Epithelial cell of proximal tubule (primary cell): ENCODE measurements around the gene XYLT2. TPM values are rescaled to one million over a fixed set of nuclear protein-coding genes. Genes with fewer than 3 reads are reported as not detected.

Source experiments
- DNase-seq: peaks from one replicate; pipeline ENCODE4 v3.0.0-alpha.2; 2011; ENCODE audit warnings: low read depth
- H3K4me3 ChIP-seq: 2 replicates; pipeline ENCODE4 v1.5.1; 2011; ENCODE audit warnings: low read depth, mild to moderate bottlenecking, low read length
- total RNA-seq: library from RNA; depleted of rRNA; stranded (reverse); fragments of >200 nt; gene quantifications from 2 replicates; pipeline ENCODE4 v1.2.3, GENCODE V29; 2015
- TF ChIP-seq, protein P1 (sequence below): conservative IDR thresholded peaks from 2 replicates; pipeline ENCODE4 v1.5.1; 2012; ENCODE audit warnings: low read depth, mild to moderate bottlenecking, low read length

XYLT2 gene
- total RNA-seq, 1 donor from 2014 or later = 35.3 TPM

- no peak overlapping the region for H3K4me3 ChIP-seq
- TF ChIP-seq, protein P1, sequence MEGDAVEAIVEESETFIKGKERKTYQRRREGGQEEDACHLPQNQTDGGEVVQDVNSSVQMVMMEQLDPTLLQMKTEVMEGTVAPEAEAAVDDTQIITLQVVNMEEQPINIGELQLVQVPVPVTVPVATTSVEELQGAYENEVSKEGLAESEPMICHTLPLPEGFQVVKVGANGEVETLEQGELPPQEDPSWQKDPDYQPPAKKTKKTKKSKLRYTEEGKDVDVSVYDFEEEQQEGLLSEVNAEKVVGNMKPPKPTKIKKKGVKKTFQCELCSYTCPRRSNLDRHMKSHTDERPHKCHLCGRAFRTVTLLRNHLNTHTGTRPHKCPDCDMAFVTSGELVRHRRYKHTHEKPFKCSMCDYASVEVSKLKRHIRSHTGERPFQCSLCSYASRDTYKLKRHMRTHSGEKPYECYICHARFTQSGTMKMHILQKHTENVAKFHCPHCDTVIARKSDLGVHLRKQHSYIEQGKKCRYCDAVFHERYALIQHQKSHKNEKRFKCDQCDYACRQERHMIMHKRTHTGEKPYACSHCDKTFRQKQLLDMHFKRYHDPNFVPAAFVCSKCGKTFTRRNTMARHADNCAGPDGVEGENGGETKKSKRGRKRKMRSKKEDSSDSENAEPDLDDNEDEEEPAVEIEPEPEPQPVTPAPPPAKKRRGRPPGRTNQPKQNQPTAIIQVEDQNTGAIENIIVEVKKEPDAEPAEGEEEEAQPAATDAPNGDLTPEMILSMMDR = no peak
- no peak for DNase-seq
These were observed 23.7 kb upstream of the XYLT2 start for GRCh38 chr17:50322271-50322670.

GRCh38 chr17:50323060-50323459 lies 22.9 kb upstream of the XYLT2 start:
- H3K4me3 ChIP-seq = no peak overlapping the region
- TF ChIP-seq, protein P1 = no peak
- no peak for DNase-seq

DNA sequence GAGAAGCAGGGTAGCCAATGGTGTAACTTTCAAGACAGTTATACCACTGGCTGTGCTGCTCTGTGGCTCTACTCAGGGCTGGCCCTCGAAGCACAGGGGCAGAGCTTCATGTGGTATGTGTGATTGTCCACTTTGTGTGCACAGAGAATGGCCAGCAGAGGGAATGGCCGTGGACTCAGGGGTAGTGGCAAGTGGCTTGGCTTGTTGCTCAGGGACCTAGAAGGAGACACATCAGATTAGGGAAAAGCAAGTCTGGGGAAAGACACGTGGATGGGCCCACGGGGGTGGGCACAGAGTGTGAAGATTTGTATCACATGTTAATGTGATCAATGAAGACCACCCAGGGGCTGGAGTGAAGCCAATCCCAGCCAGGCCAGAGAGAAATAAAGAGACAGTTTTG lies 20.0 kb upstream of the XYLT2 start:
- H3K4me3 ChIP-seq = no peak overlapping the region
- TF ChIP-seq, protein P1 = no peak

DNA sequence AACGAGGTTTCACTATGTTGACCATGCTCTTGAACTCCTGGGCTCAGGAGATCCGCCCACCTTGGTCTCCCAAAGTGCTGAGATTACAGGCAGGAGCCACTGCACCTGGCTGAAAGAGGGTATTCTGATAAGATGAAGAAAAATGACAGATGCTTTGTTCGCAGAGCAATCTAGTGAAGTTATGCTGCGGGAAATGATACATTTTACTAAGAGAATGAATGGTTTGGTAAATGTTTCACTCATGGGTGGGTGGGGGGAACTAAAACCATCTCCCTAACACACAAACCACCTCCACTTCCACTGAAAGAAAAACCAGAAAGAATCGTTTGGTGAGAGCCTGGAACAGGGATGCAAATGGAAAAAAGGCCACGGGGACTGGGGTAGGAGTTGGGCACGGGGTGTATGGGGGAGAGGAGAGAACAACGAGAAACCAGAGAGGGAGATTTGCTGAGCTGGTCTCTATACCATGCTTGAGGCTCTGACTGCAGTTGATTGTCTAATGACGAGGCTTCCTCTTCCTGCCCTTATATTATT lies 19.0 kb upstream of the XYLT2 start:
- no peak for DNase-seq
- no peak overlapping the region for H3K4me3 ChIP-seq
- TF ChIP-seq, protein P1 = no peak

More for the DNA sequence above, 20.0 kb upstream of the XYLT2 start:
- DNase-seq = no peak

DNA sequence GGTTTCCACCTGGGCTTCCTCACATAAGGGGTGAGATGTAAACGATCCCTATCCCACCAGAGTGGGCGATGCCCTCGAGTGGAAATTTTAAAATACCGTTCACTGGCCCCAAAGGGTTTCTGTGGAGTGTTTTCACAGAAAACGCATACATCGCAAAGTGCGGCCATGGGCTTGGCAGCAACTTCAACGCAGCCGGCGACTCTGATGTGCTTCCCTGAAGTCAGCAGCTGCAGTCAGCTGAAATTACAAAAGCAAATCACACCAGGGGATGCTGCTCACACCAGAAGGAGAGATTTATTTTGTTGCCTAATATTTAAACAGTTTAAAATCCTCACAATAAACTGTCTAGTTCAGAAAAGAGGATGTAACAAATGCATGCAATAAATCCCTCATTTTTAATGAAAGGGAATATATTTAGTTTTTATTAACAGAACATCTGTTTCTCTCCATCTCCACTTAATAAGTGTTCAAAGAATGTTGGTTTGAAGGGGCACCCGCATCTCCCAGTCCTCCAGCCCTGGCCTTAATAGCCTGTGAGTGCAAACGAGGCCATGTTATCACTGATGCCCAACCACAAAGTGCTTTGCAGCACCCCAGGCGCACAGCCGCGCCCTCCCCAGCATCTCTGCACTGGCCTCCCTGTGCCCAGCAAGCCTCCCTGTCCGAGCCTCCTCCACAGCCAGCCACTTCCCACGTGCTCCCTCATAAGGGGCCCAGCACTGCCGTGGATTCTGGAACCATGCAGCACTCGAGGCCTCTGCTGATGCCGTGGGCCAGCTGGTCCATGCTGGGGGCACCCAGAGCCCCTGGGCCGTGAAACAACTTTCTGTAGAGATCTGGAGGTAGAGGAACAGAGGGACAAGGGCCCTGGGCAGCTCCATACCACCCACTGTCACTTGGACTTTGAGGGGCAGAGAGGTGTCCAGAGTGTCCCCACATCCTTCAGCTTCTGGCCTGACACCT lies 17.3 kb upstream of the XYLT2 start:
- no peak for DNase-seq
- TF ChIP-seq, protein P1 = no peak
- H3K4me3 ChIP-seq = no peak overlapping the region

GRCh38 chr17:50329716-50330115 lies 16.2 kb upstream of the XYLT2 start:
- TF ChIP-seq, protein P1 = no peak
- H3K4me3 ChIP-seq = no peak overlapping the region
- no peak for DNase-seq
